WERI-Rb-1 (cell line): ENCODE measurements around the gene TSPAN11.

Experiments used
- DNase-seq: peaks from one replicate; pipeline ENCODE4 v3.0.0-alpha.2; 2020
- H3K27ac ChIP-seq: fragments of 250-450 bp; sonication (Bioruptor Pico); 2 replicates; pipeline ENCODE4 v1.5.1; 2020; ENCODE audit warnings: mild to moderate bottlenecking, moderate library complexity
- H3K27me3 ChIP-seq: fragments of 250-450 bp; sonication (Bioruptor Pico); 2 replicates; pipeline ENCODE4 v1.5.1; 2021; ENCODE audit warnings: mild to moderate bottlenecking, low read depth, moderate library complexity; ENCODE audit not compliant: insufficient read depth, severe bottlenecking
- H3K36me3 ChIP-seq: fragments of 250-450 bp; sonication (Bioruptor Pico); 2 replicates; pipeline ENCODE4 v1.5.1; 2020; ENCODE audit warnings: mild to moderate bottlenecking, moderate library complexity
- H3K4me3 ChIP-seq: 2 replicates; pipeline ENCODE4 v1.5.1; 2011; ENCODE audit warnings: low read depth, mild to moderate bottlenecking, control low read depth, low read length
- H3K9me3 ChIP-seq: fragments of 250-450 bp; sonication (Bioruptor Pico); 2 replicates; pipeline ENCODE4 v1.5.1; 2021; ENCODE audit warnings: mild to moderate bottlenecking, moderate library complexity; ENCODE audit not compliant: severe bottlenecking
- TF ChIP-seq, protein P1 (sequence below): IDR thresholded peaks from 2 replicates; pipeline ENCODE4 v1.5.1; 2011; ENCODE audit warnings: low read depth, mild to moderate bottlenecking, control low read depth, inconsistent platforms, low read length

The TSPAN11 gene

GRCh38 chr12:30962047-30962446, 35.5 kb downstream of the TSPAN11 start:
- DNase-seq: no peak
- peaks cover 27% of the 10 kb centered on the region for H3K36me3 ChIP-seq
- H3K9me3 ChIP-seq: no peaks in the 10 kb centered on the region
- TF ChIP-seq, protein P1, sequence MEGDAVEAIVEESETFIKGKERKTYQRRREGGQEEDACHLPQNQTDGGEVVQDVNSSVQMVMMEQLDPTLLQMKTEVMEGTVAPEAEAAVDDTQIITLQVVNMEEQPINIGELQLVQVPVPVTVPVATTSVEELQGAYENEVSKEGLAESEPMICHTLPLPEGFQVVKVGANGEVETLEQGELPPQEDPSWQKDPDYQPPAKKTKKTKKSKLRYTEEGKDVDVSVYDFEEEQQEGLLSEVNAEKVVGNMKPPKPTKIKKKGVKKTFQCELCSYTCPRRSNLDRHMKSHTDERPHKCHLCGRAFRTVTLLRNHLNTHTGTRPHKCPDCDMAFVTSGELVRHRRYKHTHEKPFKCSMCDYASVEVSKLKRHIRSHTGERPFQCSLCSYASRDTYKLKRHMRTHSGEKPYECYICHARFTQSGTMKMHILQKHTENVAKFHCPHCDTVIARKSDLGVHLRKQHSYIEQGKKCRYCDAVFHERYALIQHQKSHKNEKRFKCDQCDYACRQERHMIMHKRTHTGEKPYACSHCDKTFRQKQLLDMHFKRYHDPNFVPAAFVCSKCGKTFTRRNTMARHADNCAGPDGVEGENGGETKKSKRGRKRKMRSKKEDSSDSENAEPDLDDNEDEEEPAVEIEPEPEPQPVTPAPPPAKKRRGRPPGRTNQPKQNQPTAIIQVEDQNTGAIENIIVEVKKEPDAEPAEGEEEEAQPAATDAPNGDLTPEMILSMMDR: no peak
- no peak overlapping the region for H3K27ac ChIP-seq
- no peaks in the 10 kb centered on the region for H3K27me3 ChIP-seq
- H3K4me3 ChIP-seq: no peak overlapping the region

DNA sequence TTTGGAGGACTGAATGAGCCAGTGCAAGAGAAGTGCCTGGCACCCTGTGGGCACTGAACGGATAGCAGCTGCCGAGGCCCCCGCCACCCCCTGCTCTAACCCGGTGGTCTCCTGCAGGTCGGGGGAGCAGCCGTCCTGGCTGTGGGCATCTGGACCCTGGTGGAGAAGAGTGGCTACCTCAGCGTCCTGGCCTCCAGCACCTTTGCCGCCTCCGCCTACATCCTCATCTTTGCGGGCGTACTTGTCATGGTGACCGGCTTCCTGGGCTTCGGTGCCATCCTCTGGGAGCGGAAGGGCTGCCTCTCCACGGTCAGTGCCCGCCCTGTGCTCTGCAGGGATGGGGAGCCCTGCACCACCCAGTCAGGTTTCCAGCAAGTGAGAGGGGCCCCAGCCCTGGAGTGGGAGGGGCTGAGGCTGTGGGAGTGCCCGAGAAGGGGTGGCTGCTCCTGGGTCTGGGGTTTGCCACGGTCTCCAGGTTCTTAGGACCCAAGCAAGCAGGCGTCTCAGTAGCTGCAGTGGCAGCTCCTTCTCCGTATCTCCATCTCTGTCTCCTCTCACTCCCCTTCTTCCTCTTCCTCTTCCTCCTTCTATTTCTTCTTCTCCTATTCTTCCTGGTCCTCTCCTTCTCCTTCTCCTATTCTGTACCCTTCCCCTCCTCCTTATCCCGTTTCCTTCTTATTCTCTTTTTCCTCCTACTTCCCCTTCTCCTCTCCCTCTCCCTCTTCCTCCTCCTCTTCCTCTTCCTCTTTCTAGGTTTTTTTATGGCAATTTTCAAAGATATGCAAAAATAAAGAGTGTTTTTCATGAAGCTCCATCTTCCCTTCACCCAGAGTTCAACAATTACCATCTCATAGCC, 37.4 kb downstream of the TSPAN11 start:
- Histone ChIP-seq H3K9me3 (no peaks in the 10 kb centered on the region), H3K36me3 (peaks cover 40% of the 10 kb centered on the region), H3K27me3 (no peaks in the 10 kb centered on the region), H3K27ac (no peak overlapping the region), H3K4me3 (no peak overlapping the region)
- TF ChIP-seq, protein P1: no peak
- no peak for DNase-seq

- no peaks in the 10 kb centered on the region for H3K27me3 ChIP-seq
- peaks cover 51% of the 10 kb centered on the region for H3K36me3 ChIP-seq
These were observed 38.5 kb downstream of the TSPAN11 start for GRCh38 chr12:30964896-30965612.

DNA sequence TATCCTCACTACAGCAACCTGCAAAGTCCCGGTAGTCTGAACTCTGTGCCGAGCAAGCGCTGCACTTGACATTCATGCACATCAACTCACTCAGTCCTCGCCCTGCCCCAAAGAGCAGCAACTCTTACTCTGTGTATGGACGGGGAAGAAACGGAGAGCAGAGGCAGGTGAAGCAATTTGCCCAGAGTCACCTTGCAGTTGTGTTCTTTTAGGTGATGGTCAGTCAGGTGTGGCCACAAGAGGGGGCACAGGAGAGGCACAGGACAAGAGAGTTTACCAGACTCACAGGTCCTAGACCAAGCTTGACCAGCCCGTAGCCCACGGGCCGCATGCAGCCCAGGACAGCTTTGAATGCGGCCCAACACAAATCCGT, 39.1 kb downstream of the TSPAN11 start:
- H3K27me3 ChIP-seq: no peaks in the 10 kb centered on the region
- peak overlapping the region; percentile 26; the same call in 1 of the 2 replicates for H3K27ac ChIP-seq
- DNase-seq: peak; percentile 45
- H3K36me3 ChIP-seq: peaks cover 52% of the 10 kb centered on the region
- TF ChIP-seq, protein P1: peak; percentile 60
- H3K4me3 ChIP-seq: no peak overlapping the region
- H3K9me3 ChIP-seq: no peaks in the 10 kb centered on the region

More at GRCh38 chr12:30964896-30965612, 38.5 kb downstream of the TSPAN11 start:
- Histone ChIP-seq H3K4me3 (no peak overlapping the region), H3K9me3 (no peaks in the 10 kb centered on the region), H3K27ac (peak overlapping the region; percentile 26; the same call in 1 of the 2 replicates)
- TF ChIP-seq, protein P1: no peak
- DNase-seq: no peak

GRCh38 chr12:30967026-30967425, 40.5 kb downstream of the TSPAN11 start:
- peak; percentile 75 for DNase-seq
- no peak overlapping the region for H3K4me3 ChIP-seq
- H3K27me3 ChIP-seq: no peaks in the 10 kb centered on the region
- TF ChIP-seq, protein P1: no peak
- no peaks in the 10 kb centered on the region for H3K9me3 ChIP-seq
- H3K27ac ChIP-seq: peak overlapping the region; percentile 83
- H3K36me3 ChIP-seq: peaks cover 49% of the 10 kb centered on the region
